ENCODE measurements around the gene MGLL.

Gene MGLL

DNA sequence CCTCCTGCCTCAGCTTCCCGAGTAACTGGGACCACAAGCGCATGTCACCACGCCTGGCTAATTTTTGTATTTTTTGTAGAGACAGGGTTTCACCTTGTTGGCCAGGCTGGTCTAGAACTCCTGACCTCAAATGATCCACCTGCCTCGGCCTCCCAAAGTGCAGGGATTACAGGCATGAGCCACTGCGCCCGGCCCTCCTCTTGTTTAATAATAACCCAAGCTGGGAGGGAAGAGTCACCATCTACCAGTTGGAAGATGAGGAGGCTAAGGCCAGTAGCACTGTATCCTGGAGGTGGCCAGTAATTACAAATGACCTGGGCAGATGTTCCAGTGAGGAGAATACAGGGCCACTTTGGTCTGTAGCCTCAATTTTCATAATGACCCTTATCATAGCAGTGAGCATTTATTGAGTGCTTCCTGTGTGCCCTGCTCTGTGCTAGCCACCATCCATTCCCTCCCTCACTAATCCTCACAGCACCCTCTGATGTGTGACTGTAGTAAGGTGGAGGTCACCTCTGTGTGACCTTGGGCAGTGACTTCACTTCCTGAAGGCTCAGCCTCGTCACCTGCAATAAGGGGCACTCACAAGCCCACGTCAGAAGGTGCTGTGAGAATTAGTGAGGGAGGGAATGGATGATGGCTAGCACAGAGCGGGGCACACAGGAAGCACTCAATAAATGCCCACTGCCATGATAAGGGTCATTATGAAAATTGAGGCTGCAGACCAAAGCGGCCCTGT is 85.3 kb downstream of the MGLL start:
- DNase-seq = no peak

GRCh38 chr3:127735767-127736693 is 86.3 kb downstream of the MGLL start:
- DNase-seq = no peak

GRCh38 chr3:127734754-127735473 is 87.4 kb downstream of the MGLL start:
- DNase-seq = peak; percentile 79

- DNase-seq = no peak
These were observed 88.1 kb downstream of the MGLL start for GRCh38 chr3:127734181-127734720.

GRCh38 chr3:127733781-127734180 is 88.5 kb downstream of the MGLL start:
- DNase-seq = no peak

GRCh38 chr3:127732879-127733350 is 89.4 kb downstream of the MGLL start:
- DNase-seq = no peak

- no peak for DNase-seq
These were observed 90.0 kb downstream of the MGLL start for GRCh38 chr3:127732303-127732702.

DNA sequence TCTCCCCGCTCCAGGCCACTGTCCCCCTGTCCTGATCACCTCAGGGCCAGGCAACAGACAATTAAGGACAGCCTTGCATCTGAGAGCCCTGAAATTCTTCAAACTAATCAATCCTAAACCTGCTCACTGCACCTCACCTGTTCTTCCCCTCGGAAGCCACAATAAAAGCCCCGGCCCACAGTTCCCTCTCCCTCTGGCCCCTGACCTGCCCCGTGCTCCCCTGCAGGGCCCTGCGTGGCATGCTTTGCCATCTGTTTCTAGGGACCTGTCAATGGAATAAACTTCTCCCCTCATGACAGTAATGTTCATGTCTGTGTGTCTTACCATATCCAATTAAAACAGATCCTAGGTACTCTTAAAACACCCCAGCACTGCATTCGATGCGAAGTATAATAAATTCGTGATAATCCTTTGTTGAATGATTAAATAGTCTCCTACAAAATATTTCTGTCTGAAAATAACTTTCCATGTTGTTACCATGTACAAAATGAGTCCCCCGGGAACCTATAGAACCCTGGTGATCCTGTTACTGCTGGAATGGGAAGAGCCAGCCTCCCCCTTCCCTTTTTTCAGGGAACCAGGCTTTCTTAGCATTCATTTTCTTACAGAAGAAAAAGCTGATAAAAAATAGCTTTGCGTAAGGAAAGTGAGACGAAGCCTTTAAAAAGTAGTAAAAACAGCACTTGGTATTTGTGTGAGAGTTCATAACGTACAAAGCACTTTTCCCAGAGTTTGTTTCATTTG is 90.6 kb downstream of the MGLL start:
- no peak for DNase-seq

- no peak for DNase-seq
These were observed 91.5 kb downstream of the MGLL start for GRCh38 chr3:127730666-127731295.

DNA sequence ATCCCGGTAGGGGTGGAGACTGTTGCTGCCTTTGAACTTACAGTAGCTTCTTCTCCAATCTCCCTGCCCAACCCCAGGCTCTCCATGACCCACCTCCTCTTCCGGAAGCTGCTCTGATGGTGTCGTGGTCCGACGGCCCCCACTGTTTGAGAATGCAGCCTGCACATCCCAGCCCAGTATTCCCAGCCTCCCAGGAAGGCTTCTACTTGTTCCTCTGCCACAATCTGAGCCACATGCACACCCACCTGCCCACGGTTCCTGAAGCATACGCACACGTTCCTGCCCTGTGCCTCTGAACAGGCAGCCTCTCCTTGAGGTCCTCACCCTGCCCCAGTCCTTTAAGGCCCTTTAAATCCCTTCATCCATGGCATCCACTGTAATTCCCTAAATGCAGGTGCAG is 92.1 kb downstream of the MGLL start:
- DNase-seq = no peak

- peak; percentile 59 for DNase-seq
These were observed 92.7 kb downstream of the MGLL start for GRCh38 chr3:127729556-127730056.

- no peak for DNase-seq
These were observed 93.8 kb downstream of the MGLL start for GRCh38 chr3:127728417-127729015.

DNA sequence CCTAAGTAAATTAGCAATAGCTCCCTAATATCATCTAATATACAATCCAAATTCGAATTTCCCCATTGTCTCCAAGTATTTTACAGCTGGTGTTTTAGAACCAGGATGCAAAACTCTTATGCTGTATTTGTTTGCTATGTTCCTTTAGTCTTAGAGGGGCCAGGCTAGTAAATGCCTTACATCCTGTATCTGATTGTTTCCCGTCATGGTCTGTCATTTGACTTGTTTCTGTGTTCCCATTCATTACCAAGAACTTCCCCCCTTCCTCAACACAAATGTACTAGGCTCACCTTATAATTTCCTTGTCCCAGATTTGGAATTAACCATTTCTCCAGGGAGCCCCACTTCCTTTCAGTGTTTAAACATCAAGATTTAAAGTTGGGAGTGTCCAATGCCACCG is 95.4 kb downstream of the MGLL start:
- DNase-seq = no peak

GRCh38 chr3:127723011-127723567 is 99.2 kb downstream of the MGLL start:
- no peak for DNase-seq

- DNase-seq = no peak
These were observed 100.1 kb downstream of the MGLL start for GRCh38 chr3:127722091-127722784.

- no peak for DNase-seq
These were observed 101.1 kb downstream of the MGLL start for GRCh38 chr3:127720985-127721935.

DNA sequence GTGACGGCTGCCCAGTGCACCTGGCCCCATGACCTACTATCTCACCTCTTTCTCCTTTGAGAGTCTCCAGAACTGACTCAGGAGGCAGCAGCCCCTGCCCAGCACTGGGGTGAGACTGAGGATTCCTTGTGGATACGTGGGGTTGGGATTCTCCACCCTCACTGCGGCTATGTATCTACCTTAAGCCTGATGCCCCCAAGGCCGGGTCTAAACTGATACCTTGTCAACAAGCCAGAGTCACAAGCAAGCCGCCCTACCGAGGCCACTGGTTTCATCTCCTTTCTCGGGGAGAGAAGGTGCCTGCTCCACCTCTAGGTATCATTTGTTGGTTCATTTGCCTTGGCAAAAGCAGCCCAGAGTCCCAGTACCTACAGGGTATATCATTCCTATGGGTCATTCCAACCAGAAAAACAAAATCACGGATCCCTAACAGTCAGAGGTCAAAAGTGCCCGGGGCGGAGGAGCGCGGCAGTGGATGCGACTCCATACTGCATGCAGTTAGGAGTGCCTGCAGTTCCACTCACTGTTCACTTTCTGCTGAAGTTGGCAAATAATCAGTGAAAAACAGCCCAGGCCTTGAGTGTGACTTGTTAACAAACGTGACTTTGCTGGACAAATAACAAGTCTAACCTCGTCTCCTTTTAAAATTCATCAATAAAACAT is 102.0 kb downstream of the MGLL start:
- no peak for DNase-seq

DNA sequence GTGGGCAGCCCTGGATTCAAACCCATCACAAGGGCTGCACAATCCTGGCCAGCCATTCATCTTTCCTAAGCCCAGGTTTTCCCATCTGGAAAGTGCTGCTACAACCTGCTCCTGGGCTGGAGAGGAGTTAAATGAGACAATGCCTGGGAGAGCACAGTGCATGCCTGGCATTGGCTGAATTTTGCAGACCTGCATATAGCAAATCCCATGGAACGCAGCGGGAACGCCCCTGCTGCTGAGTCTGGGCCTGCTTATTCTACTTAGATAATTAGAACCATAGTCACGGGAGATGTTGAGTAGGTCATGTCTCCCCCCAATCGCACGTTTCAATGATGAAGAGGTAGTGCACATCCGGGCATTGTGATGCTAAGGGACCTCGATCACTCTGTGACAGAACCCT is 102.9 kb downstream of the MGLL start:
- no peak for DNase-seq
